ENCODE results near the gene SECISBP2.

DNA sequence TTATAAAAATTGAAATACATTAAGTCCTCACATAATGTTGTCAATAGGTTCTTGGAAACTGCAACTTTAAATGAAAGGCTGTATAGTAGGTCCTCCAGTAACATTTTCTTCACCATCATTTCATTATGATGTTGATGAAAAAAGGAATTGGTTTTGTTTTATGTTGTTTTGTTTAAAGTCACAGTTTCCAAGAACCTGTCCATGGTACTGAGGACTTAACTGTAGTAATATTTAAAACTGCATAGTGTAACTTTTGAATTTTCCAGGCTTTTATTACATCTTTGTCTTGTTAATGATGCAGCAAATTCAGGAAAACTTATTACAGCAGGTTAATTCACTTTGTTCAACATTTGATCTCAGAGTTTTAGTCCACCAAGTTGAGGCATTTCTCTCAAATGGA is 11.6 kb downstream of the SECISBP2 start:
- TF ChIP-seq POLR2A (IDR thresholded peaks at IDR 0.05): no peak
- TF ChIP-seq, protein P1, sequence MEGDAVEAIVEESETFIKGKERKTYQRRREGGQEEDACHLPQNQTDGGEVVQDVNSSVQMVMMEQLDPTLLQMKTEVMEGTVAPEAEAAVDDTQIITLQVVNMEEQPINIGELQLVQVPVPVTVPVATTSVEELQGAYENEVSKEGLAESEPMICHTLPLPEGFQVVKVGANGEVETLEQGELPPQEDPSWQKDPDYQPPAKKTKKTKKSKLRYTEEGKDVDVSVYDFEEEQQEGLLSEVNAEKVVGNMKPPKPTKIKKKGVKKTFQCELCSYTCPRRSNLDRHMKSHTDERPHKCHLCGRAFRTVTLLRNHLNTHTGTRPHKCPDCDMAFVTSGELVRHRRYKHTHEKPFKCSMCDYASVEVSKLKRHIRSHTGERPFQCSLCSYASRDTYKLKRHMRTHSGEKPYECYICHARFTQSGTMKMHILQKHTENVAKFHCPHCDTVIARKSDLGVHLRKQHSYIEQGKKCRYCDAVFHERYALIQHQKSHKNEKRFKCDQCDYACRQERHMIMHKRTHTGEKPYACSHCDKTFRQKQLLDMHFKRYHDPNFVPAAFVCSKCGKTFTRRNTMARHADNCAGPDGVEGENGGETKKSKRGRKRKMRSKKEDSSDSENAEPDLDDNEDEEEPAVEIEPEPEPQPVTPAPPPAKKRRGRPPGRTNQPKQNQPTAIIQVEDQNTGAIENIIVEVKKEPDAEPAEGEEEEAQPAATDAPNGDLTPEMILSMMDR (IDR thresholded peaks at IDR 0.05): no peak
- TF ChIP-seq POLR2AphosphoS5 (IDR thresholded peaks at IDR 0.05): no peak
